Mesendoderm (in vitro differentiated cells): ENCODE measurements around the gene CBX8.
"Not testable (repeated sequence)": the region's sequence is repeated elsewhere in the genome, so short reads cannot be mapped to it uniquely, and the experiment has no call there.

Source experiments
- DNase-seq: peaks from one replicate; pipeline ENCODE4 v3.0.0; 2013
- H2AK5ac ChIP-seq: 2 replicates; pipeline ENCODE4 v1.6.1; 2013; ENCODE audit warnings: low read length, inconsistent platforms
- H2BK120ac ChIP-seq: 2 replicates; pipeline ENCODE4 v1.6.1; 2013; ENCODE audit warnings: low read depth, mild to moderate bottlenecking, low read length, moderate library complexity, mixed read lengths
- H2BK15ac ChIP-seq: replicated peaks from 2 replicates; pipeline ENCODE4 v1.6.1; 2013; ENCODE audit warnings: low read depth, mild to moderate bottlenecking, moderate library complexity
- H2BK5ac ChIP-seq: 2 replicates; pipeline ENCODE4 v1.6.1; 2013; ENCODE audit warnings: low read length, inconsistent platforms
- H3K18ac ChIP-seq: 2 replicates; pipeline ENCODE4 v1.6.1; 2013; ENCODE audit warnings: mild to moderate bottlenecking, low read length, mixed read lengths
- H3K23ac ChIP-seq: one replicate; pipeline ENCODE4 v1.6.1; 2013; ENCODE audit warnings: low read length
- H3K27ac ChIP-seq: 2 replicates; pipeline ENCODE4 v1.5.1; 2013; ENCODE audit warnings: low read depth, mild to moderate bottlenecking, inconsistent platforms, low read length, moderate library complexity
- H3K27me3 ChIP-seq: 2 replicates; pipeline ENCODE4 v1.6.1; 2013; ENCODE audit warnings: low read length, control low read depth, mild to moderate bottlenecking, inconsistent platforms; ENCODE audit not compliant: insufficient read depth, poor library complexity
- H3K36me3 ChIP-seq: 2 replicates; pipeline ENCODE4 v1.6.1; 2013; ENCODE audit warnings: low read length, inconsistent platforms; ENCODE audit not compliant: control insufficient read depth, insufficient read depth
- H3K4ac ChIP-seq: one replicate; pipeline ENCODE4 v1.6.1; 2013; ENCODE audit warnings: low read depth, mild to moderate bottlenecking, low read length, moderate library complexity
- H3K4me1 ChIP-seq: 2 replicates; pipeline ENCODE4 v1.6.1; 2013; ENCODE audit warnings: low read depth, low read length, inconsistent platforms; ENCODE audit not compliant: control insufficient read depth
- H3K4me2 ChIP-seq: 2 replicates; pipeline ENCODE4 v1.6.1; 2013; ENCODE audit warnings: low read length
- H3K4me3 ChIP-seq: 2 replicates; pipeline ENCODE4 v1.5.1; 2013; ENCODE audit warnings: mild to moderate bottlenecking, low read length
- H3K56ac ChIP-seq: one replicate; pipeline ENCODE4 v1.6.1; 2013; ENCODE audit warnings: low read length
- H3K79me1 ChIP-seq: 2 replicates; pipeline ENCODE4 v1.6.1; 2013; ENCODE audit warnings: low read length, inconsistent platforms
- H3K79me2 ChIP-seq: 2 replicates; pipeline ENCODE4 v1.6.1; 2013; ENCODE audit warnings: mild to moderate bottlenecking, low read length; ENCODE audit not compliant: control insufficient read depth, insufficient read depth
- H3K9ac ChIP-seq: 2 replicates; pipeline ENCODE4 v1.6.1; 2013; ENCODE audit warnings: low read length, inconsistent platforms
- H4K5ac ChIP-seq: one replicate; pipeline ENCODE4 v1.6.1; 2013; ENCODE audit warnings: low read length
- H4K8ac ChIP-seq: one replicate; pipeline ENCODE4 v1.6.1; 2013; ENCODE audit warnings: low read depth, mild to moderate bottlenecking, control low read depth, low read length, moderate library complexity
- WGBS: extraction: QIAGEN DNeasy Blood & Tissue Kit; methylation state at CpG from one replicate; pipeline ENCODE4 v1.1.7; 2013; ENCODE audit warnings: low lambda C conversion rate, missing lambda C conversion rate; ENCODE audit not compliant: insufficient coverage; ENCODE audit errors: extremely low coverage; 5-methylcytosine and 5-hydroxymethylcytosine counted together

The CBX8 gene

DNA sequence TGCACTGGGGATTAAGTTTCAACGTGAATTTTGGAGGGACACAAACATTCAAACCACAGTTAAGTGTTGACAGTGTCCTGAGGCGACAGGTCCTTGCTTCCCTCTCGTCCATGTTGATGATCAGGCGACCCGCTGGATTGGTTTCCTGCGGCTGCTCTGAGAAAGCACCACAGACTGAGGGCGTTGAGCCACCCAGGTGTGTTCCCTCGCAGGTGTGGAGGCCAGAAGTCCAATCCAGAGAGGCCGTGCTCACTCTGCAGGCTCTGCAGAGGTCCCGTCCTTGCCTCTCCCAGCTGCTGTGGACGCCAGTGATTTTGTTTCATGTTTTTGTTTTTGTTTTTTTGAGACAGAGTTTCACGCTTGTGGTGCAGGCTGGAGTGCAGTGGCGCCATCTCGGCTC, 41.3 kb downstream of the CBX8 start:
- no peak overlapping the region for H3K4me2 ChIP-seq
- no peak overlapping the region for H3K18ac ChIP-seq
- no peak overlapping the region for H3K27ac ChIP-seq
- no peak overlapping the region for H2BK120ac ChIP-seq
- H3K79me2 ChIP-seq, result no peaks in the 10 kb centered on the region
- no peaks in the 10 kb centered on the region for H3K79me1 ChIP-seq
- DNase-seq, result no peak
- H3K23ac ChIP-seq, result no peak overlapping the region
- H2BK15ac ChIP-seq, result no peak overlapping the region
- WGBS, result no CpG with 5 or more reads among the region's 14 CpGs
- H2AK5ac ChIP-seq, result no peak overlapping the region
- no peak overlapping the region for H3K4me3 ChIP-seq
- no peaks in the 10 kb centered on the region for H3K27me3 ChIP-seq
- H2BK5ac ChIP-seq, result no peak overlapping the region
- H3K4ac ChIP-seq, result no peak overlapping the region
- H3K9ac ChIP-seq, result no peak overlapping the region
- no peaks in the 10 kb centered on the region for H3K4me1 ChIP-seq
- no peak overlapping the region for H4K8ac ChIP-seq
- no peaks in the 10 kb centered on the region for H3K36me3 ChIP-seq
- H3K56ac ChIP-seq, result no peak overlapping the region
- H4K5ac ChIP-seq, result no peak overlapping the region

GRCh38 chr17:79754903-79755302, 42.0 kb downstream of the CBX8 start:
- not testable (repeated sequence) for H3K4me1 ChIP-seq, H2BK120ac ChIP-seq, H3K23ac ChIP-seq, H3K18ac ChIP-seq, H2BK5ac ChIP-seq, H3K27ac ChIP-seq, H2BK15ac ChIP-seq, H2AK5ac ChIP-seq, H3K27me3 ChIP-seq, H3K79me2 ChIP-seq, H4K8ac ChIP-seq, H3K56ac ChIP-seq, H3K4me3 ChIP-seq, DNase-seq, H3K9ac ChIP-seq, H3K4ac ChIP-seq, H3K4me2 ChIP-seq, H3K79me1 ChIP-seq, H3K36me3 ChIP-seq, H4K5ac ChIP-seq
- no CpG with 5 or more reads among the region's 9 CpGs for WGBS

DNA sequence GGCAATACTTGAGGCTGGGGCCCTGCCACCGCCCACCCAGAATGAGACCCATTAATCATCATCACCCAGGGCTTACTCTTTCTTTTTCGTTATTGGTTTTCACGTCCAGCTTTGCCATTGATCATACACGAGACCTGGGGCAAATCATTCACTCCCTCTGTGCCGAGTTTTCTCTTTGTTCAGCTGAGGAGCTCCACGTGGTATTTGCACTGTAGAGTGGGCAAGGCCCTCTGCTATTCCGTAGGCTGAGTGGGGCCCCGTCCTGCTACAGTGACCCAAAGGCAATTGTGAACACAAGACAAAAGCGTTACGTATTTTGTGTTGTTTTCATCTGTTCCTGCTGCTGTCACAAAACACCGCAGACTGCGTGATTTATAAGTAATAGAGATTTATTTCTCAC, 42.5 kb downstream of the CBX8 start:
- Histone ChIP-seq H2AK5ac (no peak overlapping the region), H3K4me3 (no peak overlapping the region), H3K27me3 (peaks cover 7% of the 10 kb centered on the region), H3K23ac (no peak overlapping the region), H2BK120ac (no peak overlapping the region), H3K79me2 (no peaks in the 10 kb centered on the region), H4K5ac (no peak overlapping the region), H3K36me3 (no peaks in the 10 kb centered on the region), H4K8ac (no peak overlapping the region), H3K27ac (no peak overlapping the region), H3K79me1 (no peaks in the 10 kb centered on the region), H2BK5ac (no peak overlapping the region), H3K4ac (no peak overlapping the region), H3K4me1 (no peaks in the 10 kb centered on the region), H3K9ac (no peak overlapping the region), H3K18ac (no peak overlapping the region), H2BK15ac (no peak overlapping the region), H3K56ac (no peak overlapping the region), H3K4me2 (no peak overlapping the region)
- WGBS, result no CpG with 5 or more reads among the region's 12 CpGs
- no peak for DNase-seq

GRCh38 chr17:79752175-79752574, 44.7 kb downstream of the CBX8 start:
- no peak overlapping the region for H3K27ac ChIP-seq
- H3K9ac ChIP-seq, result no peak overlapping the region
- H3K36me3 ChIP-seq, result no peaks in the 10 kb centered on the region
- H2BK15ac ChIP-seq, result no peak overlapping the region
- H3K4me3 ChIP-seq, result no peak overlapping the region
- no peak overlapping the region for H2BK5ac ChIP-seq
- H4K5ac ChIP-seq, result no peak overlapping the region
- no peak overlapping the region for H3K4me2 ChIP-seq
- no peaks in the 10 kb centered on the region for H3K4me1 ChIP-seq
- no peak overlapping the region for H3K56ac ChIP-seq
- no peak overlapping the region for H2AK5ac ChIP-seq
- H2BK120ac ChIP-seq, result no peak overlapping the region
- DNase-seq, result no peak
- H3K18ac ChIP-seq, result no peak overlapping the region
- H3K79me2 ChIP-seq, result no peaks in the 10 kb centered on the region
- no CpG with 5 or more reads among the region's 13 CpGs for WGBS
- no peaks in the 10 kb centered on the region for H3K79me1 ChIP-seq
- peaks cover 24% of the 10 kb centered on the region for H3K27me3 ChIP-seq
- no peak overlapping the region for H4K8ac ChIP-seq
- H3K4ac ChIP-seq, result no peak overlapping the region
- H3K23ac ChIP-seq, result no peak overlapping the region

GRCh38 chr17:79750650-79751545, 46.0 kb downstream of the CBX8 start:
- peaks cover 29% of the 10 kb centered on the region for H3K27me3 ChIP-seq
- no peak overlapping the region for H3K4ac ChIP-seq
- H2BK5ac ChIP-seq, result no peak overlapping the region
- no peak overlapping the region for H3K27ac ChIP-seq
- no peaks in the 10 kb centered on the region for H3K4me1 ChIP-seq
- H3K36me3 ChIP-seq, result no peaks in the 10 kb centered on the region
- no peak overlapping the region for H3K23ac ChIP-seq
- H3K79me1 ChIP-seq, result no peaks in the 10 kb centered on the region
- H4K8ac ChIP-seq, result no peak overlapping the region
- H3K18ac ChIP-seq, result no peak overlapping the region
- H2BK15ac ChIP-seq, result no peak overlapping the region
- H3K9ac ChIP-seq, result no peak overlapping the region
- no peak overlapping the region for H2BK120ac ChIP-seq
- no peaks in the 10 kb centered on the region for H3K79me2 ChIP-seq
- no peak for DNase-seq
- WGBS, result no CpG with 5 or more reads among the region's 13 CpGs
- no peak overlapping the region for H3K4me3 ChIP-seq
- no peak overlapping the region for H3K56ac ChIP-seq
- H3K4me2 ChIP-seq, result no peak overlapping the region
- H2AK5ac ChIP-seq, result no peak overlapping the region
- H4K5ac ChIP-seq, result no peak overlapping the region

DNA sequence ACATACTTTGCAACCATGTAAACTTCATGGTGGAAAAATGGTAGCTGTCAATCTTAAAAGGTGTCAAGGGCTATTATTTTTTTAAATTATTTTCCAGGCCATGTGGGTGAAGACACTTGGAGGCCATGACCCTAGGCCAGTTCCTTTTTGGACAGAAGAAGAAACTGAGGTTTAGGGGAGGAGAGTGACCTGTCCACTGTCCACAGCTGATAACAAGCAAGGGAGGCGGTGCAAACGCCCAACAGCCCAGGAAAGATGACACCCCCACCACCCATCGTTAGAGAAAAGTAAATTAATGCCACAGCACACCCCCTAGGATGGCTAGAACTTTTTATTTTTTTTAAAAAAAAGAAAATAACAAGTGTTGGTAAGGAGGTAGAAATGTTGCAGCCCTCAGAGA, 46.9 kb downstream of the CBX8 start:
- Histone ChIP-seq H4K8ac (no peak overlapping the region), H3K4me1 (no peaks in the 10 kb centered on the region), H4K5ac (no peak overlapping the region), H3K4me3 (no peak overlapping the region), H3K23ac (no peak overlapping the region), H3K79me2 (no peaks in the 10 kb centered on the region), H2AK5ac (no peak overlapping the region), H3K56ac (no peak overlapping the region), H3K18ac (no peak overlapping the region), H3K9ac (no peak overlapping the region), H2BK5ac (no peak overlapping the region), H2BK120ac (no peak overlapping the region), H3K36me3 (no peaks in the 10 kb centered on the region), H3K4ac (no peak overlapping the region), H3K4me2 (no peak overlapping the region), H3K79me1 (no peaks in the 10 kb centered on the region), H3K27ac (no peak overlapping the region), H2BK15ac (no peak overlapping the region), H3K27me3 (peaks cover 29% of the 10 kb centered on the region)
- no peak for DNase-seq
- WGBS, result no CpG with 5 or more reads among the region's 3 CpGs
